Ectodermal cell (in vitro differentiated cells): ENCODE measurements around the gene ARMC5.

Experiments
- H3K27ac ChIP-seq: 2 replicates; pipeline ENCODE4 v1.7.0; 2013; ENCODE audit warnings: mild to moderate bottlenecking, low read depth, low read length; ENCODE audit not compliant: insufficient read depth, poor library complexity, severe bottlenecking
- H3K27me3 ChIP-seq: 2 replicates; pipeline ENCODE4 v1.7.0; 2013; ENCODE audit warnings: mild to moderate bottlenecking, low read length; ENCODE audit not compliant: insufficient read depth, control insufficient read depth, poor library complexity, severe bottlenecking
- H3K36me3 ChIP-seq: one replicate; pipeline ENCODE4 v1.7.0; 2013; ENCODE audit warnings: low read length; ENCODE audit not compliant: control insufficient read depth, insufficient read depth
- H3K4me1 ChIP-seq: one replicate; pipeline ENCODE4 v1.7.0; 2013; ENCODE audit warnings: low read length; ENCODE audit not compliant: control insufficient read depth, insufficient read depth
- H3K4me3 ChIP-seq: 2 replicates; pipeline ENCODE4 v1.7.0; 2013; ENCODE audit warnings: low read depth, low read length, control low read depth; ENCODE audit not compliant: insufficient read depth
- H3K9me3 ChIP-seq: 2 replicates; pipeline ENCODE4 v1.7.0; 2013; ENCODE audit warnings: mild to moderate bottlenecking, low read length, moderate library complexity; ENCODE audit not compliant: control insufficient read depth
- WGBS, 2 experiments: methylation state at CpG; one replicate each; pipeline ENCODE4 v1.1.7; 2013; ENCODE audit warnings: missing lambda C conversion rate in 2 of 2; 5-methylcytosine and 5-hydroxymethylcytosine counted together

The ARMC5 gene

DNA sequence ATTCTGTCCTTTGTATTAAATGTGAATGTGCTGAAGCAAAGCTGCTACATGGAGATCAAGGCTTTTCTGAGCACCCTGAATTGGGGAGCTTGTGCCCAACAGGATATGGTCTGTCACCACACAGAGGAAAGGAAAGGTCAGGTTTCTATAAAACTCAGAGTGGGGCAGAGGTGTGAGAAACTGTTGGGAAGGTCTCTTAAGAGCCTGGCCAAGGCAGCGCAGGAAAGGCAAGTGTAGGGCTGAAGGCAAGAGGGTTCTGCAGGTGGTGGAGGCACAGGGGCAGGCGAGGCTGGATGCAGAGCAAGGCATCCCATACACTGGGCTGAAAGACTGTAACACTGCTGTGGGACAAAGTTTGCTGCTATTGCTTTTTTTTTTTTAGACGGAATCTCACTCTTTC lies 39.3 kb upstream of the ARMC5 start:
- H3K36me3 ChIP-seq, result no peaks in the 10 kb centered on the region
- H3K4me3 ChIP-seq, result no peak overlapping the region
- WGBS, 2 experiments, result 90 to 91% methylated on average over 3 of the region's 3 CpGs
- H3K27me3 ChIP-seq, result no peaks in the 10 kb centered on the region
- H3K9me3 ChIP-seq, result no peaks in the 10 kb centered on the region
- H3K4me1 ChIP-seq, result no peaks in the 10 kb centered on the region
- H3K27ac ChIP-seq, result no peak overlapping the region

DNA sequence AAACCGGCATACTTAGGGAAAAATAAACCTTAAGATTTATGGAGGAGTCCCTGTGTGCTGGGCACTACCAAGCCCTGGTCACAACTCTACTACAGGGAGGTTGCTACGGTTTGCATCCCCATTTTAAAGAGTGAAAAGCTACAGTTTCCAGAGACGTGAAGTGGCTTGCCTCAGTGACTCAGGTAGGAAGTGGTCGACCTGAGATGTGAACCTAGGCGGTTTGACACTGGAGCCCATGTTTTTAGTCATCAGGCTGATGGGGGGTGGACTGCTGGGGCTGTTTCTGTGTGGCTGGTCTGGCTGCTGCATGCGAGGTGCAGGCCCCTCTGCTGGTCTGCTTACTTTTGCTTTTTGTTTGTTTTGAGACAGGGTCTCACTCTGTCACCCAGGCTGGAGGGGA lies 37.7 kb upstream of the ARMC5 start:
- WGBS, 2 experiments, result 87 to 88% methylated on average over 6 of the region's 6 CpGs
- no peaks in the 10 kb centered on the region for H3K27me3 ChIP-seq

DNA sequence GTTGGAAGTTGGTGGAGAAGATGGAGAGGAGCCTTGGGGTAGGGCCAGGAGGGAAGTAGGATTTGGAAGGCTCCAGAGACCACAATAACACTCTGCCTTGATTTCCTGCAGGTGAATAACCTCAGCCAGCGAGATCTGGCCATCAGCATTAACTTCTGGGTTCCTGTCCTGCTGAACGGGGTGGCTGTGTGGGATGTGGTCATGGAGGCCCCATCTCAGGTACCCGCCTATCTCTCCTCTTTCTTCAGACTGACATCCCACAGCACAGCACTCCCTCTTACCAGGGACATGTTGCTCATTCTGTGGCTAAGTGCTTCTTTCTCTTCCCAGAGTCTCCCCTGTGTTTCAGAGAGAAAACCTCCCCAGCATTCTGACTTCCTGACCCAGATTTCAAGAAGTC lies 36.1 kb upstream of the ARMC5 start:
- WGBS, 2 experiments, result 93 to 94% methylated on average over 3 of the region's 3 CpGs
- Histone ChIP-seq H3K4me3 (no peak overlapping the region), H3K4me1 (no peaks in the 10 kb centered on the region), H3K36me3 (no peaks in the 10 kb centered on the region), H3K9me3 (no peaks in the 10 kb centered on the region), H3K27ac (no peak overlapping the region), H3K27me3 (no peaks in the 10 kb centered on the region)

More for the DNA sequence above, 37.7 kb upstream of the ARMC5 start:
- no peaks in the 10 kb centered on the region for H3K9me3 ChIP-seq
- H3K4me1 ChIP-seq, result no peaks in the 10 kb centered on the region
- no peak overlapping the region for H3K27ac ChIP-seq
- H3K4me3 ChIP-seq, result no peak overlapping the region
- no peaks in the 10 kb centered on the region for H3K36me3 ChIP-seq

DNA sequence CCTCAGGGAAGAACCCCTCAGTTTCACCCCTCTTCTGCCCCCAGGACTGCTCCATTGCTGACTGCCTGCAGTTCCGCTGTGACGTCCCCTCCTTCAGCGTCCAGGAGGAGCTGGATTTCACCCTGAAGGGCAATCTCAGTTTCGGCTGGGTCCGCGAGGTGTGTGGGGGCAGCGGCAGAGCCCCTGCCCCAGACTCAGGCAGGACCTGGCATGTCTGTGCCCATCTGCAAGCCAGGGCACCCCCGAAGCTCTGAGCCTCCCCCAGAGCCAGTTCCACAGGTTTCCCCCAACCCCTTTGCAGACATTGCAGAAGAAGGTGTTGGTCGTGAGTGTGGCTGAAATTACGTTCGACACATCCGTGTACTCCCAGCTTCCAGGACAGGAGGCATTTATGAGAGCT lies 35.5 kb upstream of the ARMC5 start:
- Histone ChIP-seq H3K27me3 (no peaks in the 10 kb centered on the region), H3K4me1 (no peaks in the 10 kb centered on the region), H3K27ac (no peak overlapping the region), H3K9me3 (no peaks in the 10 kb centered on the region), H3K4me3 (no peak overlapping the region), H3K36me3 (no peaks in the 10 kb centered on the region)
- 87 to 89% methylated on average over 11 to 12 of the region's 12 CpGs for WGBS, 2 experiments

DNA sequence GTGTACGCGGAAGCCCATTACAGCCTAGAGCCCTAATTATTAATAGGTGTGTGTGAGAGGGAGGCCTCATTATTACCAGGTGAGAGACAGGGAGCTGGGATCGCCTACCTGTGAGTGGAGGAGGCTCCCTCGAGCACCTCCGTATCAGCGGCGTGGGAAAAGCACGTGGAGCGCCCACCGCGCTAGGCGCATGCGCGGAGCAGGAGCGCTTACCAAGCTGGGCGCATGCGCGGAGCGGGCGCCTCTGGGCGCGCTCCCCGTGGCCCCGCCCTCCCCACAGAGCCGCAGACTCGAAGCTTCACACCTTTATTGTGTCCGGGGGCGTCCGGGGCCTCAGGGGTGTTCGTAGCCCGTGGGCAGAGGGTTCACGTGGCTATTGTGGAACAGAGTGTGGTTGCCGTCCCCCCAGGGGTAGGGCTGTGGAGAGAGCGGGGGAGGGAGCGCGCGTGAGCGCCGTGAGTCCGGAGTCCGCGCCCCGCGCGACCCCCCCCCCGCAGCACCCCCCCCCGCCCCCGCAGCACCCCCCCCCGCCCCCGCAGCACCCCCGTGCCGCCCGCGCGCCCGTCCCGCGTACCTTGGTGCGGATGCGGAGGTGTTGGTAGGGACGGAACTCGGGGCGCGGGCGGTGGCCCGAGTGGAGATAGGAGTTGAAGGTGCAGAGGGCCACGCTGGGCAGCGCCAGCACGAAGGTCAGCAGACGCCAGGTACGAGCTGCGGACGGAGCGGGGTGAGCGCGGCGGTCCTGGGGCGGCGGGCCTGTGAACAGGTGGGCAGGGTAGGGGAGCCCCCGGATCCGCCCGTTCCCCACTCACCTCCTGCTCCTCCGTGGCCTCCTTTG lies 31.6 kb upstream of the ARMC5 start:
- WGBS, 2 experiments, result 93 to 94% methylated on average over 70 to 77 of the region's 83 CpGs
- Histone ChIP-seq H3K4me1 (peaks cover 3% of the 10 kb centered on the region), H3K27ac (no peak overlapping the region), H3K27me3 (no peaks in the 10 kb centered on the region), H3K4me3 (no peak overlapping the region), H3K9me3 (no peaks in the 10 kb centered on the region), H3K36me3 (no peaks in the 10 kb centered on the region)

DNA sequence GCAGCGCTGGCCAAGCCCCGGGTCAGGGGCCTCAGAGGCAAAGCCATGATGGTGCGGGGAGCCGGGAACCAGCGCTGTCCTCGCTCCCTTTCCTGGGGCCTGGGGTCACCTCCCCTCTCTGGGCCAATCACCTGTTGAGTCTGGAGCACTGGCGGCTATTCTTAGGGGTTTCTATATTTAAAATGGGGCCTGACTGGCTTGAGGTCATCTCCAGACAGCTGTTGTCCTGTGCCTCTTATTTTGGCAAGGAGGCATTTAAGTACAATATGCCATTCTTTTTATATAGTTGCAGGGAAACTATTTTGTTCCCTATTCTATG lies 31.1 kb upstream of the ARMC5 start, which contains the start of gene COX6A2:
Gene COX6A2 (minus strand): TSS at position 82 of the 319 bp plus-strand sequence. CDS start 35 bp downstream, at position 47.
- Histone ChIP-seq H3K36me3 (no peaks in the 10 kb centered on the region), H3K4me3 (no peak within 1 kb of the TSS), H3K9me3 (no peaks in the 10 kb centered on the region), H3K27me3 (no peaks in the 10 kb centered on the region), H3K27ac (no peak within 1 kb of the TSS), H3K4me1 (peaks cover 3% of the 10 kb centered on the region)
- WGBS, 2 experiments, result 93 to 96% methylated on average over 7 of the region's 7 CpGs

DNA sequence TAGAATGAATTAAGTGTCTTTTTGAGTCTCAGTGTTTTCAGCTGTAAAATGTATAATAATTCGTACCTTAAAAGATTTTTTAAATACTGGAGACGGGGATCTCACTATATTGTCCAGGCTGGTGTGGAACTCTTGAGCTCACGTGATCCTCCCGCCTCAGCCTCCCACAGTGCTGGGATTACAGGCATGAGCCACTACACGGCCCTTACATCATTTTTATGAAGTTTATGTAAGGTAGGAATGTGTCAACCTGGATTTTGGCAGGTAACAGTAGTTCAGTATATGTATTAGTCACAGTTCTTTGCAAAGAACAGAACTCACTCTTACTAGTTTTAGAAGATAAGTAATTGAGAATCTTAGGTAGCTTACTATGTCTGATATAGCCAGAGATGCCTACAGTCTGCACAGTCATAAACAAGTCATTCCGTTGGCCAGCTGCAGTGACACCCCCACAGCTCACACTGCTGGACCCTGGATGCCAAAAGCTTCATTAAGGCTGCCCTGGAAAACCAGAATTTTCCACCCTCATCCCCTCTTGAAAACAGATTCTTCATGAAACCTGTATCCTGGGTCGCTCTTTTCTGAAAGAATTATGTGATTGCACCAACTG lies 30.6 kb upstream of the ARMC5 start:
- peaks cover 3% of the 10 kb centered on the region for H3K4me1 ChIP-seq
- 92 to 93% methylated on average over 7 of the region's 7 CpGs for WGBS, 2 experiments
- H3K27ac ChIP-seq, result no peak overlapping the region
- no peaks in the 10 kb centered on the region for H3K36me3 ChIP-seq
- no peak overlapping the region for H3K4me3 ChIP-seq
- no peaks in the 10 kb centered on the region for H3K9me3 ChIP-seq
- no peaks in the 10 kb centered on the region for H3K27me3 ChIP-seq

DNA sequence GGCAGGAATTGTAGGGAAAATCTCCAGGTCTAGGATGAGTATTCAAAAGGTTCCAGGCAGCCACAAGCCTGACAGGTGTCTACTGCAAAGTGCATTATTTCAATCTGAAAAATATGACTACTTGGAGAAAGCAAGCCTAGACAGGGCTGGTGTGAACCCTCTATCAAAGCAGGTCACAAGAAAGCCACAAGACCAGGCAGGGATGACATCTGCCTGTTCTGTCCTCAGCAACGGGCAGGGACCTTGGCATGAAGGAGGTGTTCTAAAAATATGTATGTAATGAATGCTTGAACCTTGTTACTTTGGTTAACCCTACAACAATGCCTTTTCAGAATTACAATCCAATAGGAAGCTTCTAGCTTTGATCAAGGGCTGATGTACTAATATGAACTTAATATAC lies 30.0 kb upstream of the ARMC5 start:
- Histone ChIP-seq H3K36me3 (no peaks in the 10 kb centered on the region), H3K4me3 (no peak overlapping the region), H3K27ac (no peak overlapping the region), H3K4me1 (peaks cover 3% of the 10 kb centered on the region), H3K27me3 (no peaks in the 10 kb centered on the region), H3K9me3 (no peaks in the 10 kb centered on the region)
- WGBS, 2 experiments, result 80 to 100% methylated on average over 1 of the region's 1 CpG

DNA sequence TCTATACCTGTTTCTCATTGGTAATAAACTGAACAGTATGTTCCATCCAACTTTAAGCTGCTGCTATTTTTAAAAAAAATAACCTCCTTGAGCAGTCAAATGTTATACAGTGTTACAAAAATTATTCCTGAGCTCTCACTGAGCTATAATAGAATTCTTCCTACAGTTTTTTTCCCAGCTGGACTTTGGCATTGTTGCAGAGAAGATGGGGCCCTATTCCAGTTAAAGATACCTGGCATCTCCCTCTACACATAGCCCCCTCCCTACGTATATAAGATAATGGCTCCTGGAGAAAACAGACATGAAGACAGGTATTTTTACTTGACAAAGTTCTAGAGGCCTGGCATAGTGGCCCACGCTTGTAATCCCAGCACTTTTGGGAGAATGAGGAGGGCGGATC lies 29.5 kb upstream of the ARMC5 start:
- H3K27ac ChIP-seq, result no peak overlapping the region

DNA sequence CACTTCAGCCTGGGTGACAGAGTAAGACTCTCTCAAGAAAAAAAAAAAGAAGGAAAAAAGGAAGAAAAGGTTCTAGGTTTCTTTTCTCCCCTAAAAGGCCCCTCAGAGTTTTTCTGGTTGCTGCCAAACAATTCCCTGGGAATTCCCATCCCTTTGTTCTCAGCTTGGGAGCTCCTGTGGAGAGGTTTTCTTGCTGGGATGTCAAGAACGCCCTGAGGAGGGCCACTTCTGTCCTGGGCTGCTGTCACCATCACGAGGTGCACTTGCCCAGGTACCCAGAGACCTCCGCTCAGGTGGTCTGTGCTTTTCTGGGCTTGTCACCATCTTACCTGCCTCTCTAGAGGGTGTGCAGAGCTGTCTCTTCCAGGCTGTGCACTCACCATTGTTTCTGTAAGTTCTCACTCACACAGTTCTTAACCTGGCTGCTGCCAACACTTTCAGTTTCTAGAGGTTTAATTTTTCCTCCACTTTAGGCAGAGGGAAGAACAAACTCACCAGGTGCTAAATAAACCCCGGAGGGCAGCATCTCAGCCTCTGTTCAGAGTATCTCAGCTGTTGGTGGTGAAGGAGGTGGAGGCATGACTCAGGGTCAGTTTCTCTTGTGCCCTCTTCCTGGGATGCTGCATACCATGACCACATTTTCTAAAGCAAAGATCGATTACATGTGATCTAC lies 28.8 kb upstream of the ARMC5 start:
- Histone ChIP-seq H3K4me1 (peaks cover 3% of the 10 kb centered on the region), H3K27me3 (no peaks in the 10 kb centered on the region), H3K27ac (no peak overlapping the region), H3K4me3 (no peak overlapping the region), H3K36me3 (no peaks in the 10 kb centered on the region), H3K9me3 (no peaks in the 10 kb centered on the region)
- 57 to 58% methylated on average over 5 of the region's 5 CpGs for WGBS, 2 experiments

More for the DNA sequence above, 29.5 kb upstream of the ARMC5 start:
- Histone ChIP-seq H3K4me3 (no peak overlapping the region), H3K4me1 (peaks cover 3% of the 10 kb centered on the region), H3K36me3 (no peaks in the 10 kb centered on the region), H3K9me3 (no peaks in the 10 kb centered on the region), H3K27me3 (no peaks in the 10 kb centered on the region)
- 88 to 89% methylated on average over 3 of the region's 3 CpGs for WGBS, 2 experiments
